HFF-Myc (cell line): Measurements from ENCODE around the gene AGAP1.

Experiments used
- DNase-seq: peaks from one replicate; pipeline ENCODE4 v3.0.0-alpha.2; 2011; ENCODE audit warnings: low read depth; ENCODE audit errors: extremely low read depth
- H3K4me3 ChIP-seq: replicated peaks from 2 replicates; pipeline ENCODE4 v1.5.1; 2011; ENCODE audit warnings: low read depth, mild to moderate bottlenecking, control low read depth, low read length
- TF ChIP-seq, protein P1 (sequence below): IDR thresholded peaks from 2 replicates; pipeline ENCODE4 v1.5.1; 2012; ENCODE audit warnings: mild to moderate bottlenecking, low read depth, low read length, control low read depth; ENCODE audit errors: missing control alignments

AGAP1 gene

DNA sequence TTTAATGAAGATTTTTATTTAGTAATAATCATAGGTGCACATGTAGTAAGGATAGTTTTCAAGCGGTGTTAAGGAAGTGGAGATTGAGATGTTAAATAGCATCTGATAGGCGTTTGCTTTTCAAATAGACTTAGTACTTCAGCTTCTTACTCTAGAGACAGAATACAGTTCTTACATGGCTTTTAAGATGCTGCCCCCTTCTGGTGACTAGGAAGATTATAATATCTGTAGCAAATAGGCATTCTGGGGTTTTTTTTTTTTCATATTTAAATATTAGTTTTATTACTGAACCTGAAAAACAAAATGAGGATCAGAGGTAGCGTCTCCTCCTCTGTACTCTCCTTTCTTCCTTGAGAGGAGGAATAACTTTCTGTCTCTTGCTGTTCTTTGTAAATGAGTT lies 100.2 kb downstream of the AGAP1 start:
- TF ChIP-seq, protein P1, sequence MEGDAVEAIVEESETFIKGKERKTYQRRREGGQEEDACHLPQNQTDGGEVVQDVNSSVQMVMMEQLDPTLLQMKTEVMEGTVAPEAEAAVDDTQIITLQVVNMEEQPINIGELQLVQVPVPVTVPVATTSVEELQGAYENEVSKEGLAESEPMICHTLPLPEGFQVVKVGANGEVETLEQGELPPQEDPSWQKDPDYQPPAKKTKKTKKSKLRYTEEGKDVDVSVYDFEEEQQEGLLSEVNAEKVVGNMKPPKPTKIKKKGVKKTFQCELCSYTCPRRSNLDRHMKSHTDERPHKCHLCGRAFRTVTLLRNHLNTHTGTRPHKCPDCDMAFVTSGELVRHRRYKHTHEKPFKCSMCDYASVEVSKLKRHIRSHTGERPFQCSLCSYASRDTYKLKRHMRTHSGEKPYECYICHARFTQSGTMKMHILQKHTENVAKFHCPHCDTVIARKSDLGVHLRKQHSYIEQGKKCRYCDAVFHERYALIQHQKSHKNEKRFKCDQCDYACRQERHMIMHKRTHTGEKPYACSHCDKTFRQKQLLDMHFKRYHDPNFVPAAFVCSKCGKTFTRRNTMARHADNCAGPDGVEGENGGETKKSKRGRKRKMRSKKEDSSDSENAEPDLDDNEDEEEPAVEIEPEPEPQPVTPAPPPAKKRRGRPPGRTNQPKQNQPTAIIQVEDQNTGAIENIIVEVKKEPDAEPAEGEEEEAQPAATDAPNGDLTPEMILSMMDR = peak; percentile 48
- DNase-seq = peak; percentile 59
- H3K4me3 ChIP-seq = no peak overlapping the region

DNA sequence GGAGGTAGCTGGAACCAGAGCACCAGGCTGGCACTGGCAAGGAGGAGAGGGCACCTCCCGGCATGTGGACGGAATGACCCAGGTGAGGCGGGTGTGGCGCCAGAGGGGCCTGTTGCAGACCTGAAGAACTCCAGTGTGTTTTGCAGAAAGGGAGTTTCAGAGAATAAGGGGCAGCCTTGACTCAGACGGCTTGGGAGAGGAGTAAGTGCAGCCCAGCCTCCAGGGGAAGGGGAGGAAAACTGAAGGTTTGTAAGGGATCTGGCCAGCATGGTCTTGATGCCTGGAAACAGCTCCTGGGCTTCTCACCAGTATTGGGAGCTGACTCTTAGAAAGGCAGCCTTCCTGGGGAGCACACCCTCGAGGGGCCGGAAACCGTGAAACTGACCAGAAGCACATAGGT lies 101.1 kb downstream of the AGAP1 start:
- TF ChIP-seq, protein P1 = no peak
- H3K4me3 ChIP-seq = no peak overlapping the region
- DNase-seq = no peak

GRCh38 chr2:235595422-235596010 lies 101.7 kb downstream of the AGAP1 start:
- DNase-seq = peak; percentile 61
- H3K4me3 ChIP-seq = no peak overlapping the region
- TF ChIP-seq, protein P1 = peak; percentile 86

GRCh38 chr2:235596272-235596671 lies 102.4 kb downstream of the AGAP1 start:
- DNase-seq = no peak
- H3K4me3 ChIP-seq = no peak overlapping the region
- TF ChIP-seq, protein P1 = no peak

DNA sequence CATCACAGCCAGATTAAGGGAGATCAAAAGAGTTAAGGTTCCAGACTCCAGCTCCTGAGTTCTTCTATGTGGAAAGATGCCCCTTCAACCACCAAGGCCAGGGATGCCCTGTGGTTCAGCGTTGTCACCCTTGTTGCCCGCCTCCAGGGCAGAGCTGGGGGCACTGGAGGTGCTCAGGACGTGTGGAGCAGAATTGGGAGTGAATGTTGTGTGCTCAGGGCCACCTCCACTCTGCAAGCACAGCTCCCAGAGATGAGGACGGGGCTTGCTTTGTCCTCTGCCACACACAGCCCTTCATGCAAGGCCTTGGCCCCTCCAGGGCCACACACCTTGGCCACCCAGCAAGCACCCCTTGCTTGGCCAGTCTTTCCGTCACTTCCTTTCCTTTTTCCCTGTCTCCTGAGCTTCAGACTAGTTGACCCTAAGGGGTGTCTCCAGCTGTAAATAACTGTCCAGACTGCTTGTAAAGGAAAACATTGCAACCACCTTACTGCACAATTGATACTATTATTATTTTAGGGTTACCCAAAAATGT lies 103.3 kb downstream of the AGAP1 start:
- DNase-seq = no peak
- H3K4me3 ChIP-seq = no peak overlapping the region
- TF ChIP-seq, protein P1 = no peak

DNA sequence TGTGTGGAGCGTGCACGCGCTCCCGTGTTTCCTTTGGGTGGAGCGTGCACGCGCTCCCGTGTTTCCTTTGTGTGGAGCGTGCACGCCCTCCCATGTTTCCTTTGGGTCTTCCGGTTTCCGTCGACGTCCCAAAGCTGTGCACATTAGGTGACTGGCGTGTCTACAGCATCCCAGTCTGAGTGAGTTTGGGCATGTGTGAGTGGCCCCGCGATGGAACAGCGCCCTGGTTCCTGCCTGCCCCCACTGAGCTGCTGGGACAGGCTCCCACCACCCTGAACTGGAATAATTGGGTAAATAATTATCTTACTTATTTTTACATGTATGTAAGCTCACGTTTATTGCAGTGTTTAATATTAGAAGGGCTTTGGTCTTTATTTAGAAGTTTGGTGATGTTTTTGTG lies 104.2 kb downstream of the AGAP1 start:
- no peak for DNase-seq
- TF ChIP-seq, protein P1 = no peak
- H3K4me3 ChIP-seq = no peak overlapping the region
